GM12872 (cell line): ENCODE results near the gene AATK.

Experiments used
- CTCF ChIP-seq: IDR thresholded peaks from 3 replicates; pipeline ENCODE4 v1.5.1; 2011; ENCODE audit warnings: low read depth, mild to moderate bottlenecking, low read length, moderate library complexity; ENCODE audit not compliant: insufficient read depth

The AATK gene

DNA sequence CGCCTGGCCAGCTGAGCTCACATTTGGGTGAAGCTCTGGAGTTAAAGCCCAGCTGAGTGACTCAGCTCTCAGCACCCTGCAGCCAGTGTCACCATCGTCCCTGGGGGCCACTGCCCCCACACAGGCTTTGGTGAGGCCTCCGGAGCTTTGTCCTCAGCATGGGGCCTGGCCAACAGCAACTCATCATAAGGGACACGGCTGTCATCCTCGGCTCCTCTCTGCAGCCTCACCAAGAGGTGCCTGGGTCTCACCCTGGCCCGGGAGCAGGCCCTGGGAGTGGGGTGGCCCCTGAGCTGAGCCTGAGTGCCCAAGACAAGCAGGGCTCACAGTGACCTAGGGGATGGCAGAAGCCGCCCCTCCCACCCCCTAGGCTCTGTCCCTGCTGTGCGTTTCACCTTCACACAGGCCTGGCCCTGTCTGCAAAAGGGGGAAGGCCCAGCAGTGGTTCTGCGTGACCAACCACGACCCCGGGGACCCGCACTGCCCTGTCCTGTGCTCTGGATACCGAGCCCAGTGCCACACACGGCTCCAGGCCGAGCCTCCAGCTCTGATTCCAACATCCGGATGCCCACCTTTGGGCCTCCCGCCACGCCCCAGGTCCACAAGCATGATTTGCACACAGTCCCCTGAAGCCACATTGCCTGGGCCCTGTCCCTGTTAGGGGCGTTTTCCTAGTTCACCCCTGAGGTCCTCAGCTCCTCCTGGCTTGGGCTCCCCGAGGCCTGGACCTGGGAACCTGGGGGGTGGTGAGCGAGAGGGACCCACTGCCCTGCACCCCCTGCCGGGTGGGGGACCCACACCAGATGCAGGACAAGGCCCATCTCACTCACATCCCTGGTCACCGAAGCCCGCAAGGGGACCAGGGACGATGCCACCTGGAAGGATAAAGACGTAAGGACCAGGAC is 21.8 kb upstream of the AATK start:
- TF ChIP-seq CTCF: no peak

DNA sequence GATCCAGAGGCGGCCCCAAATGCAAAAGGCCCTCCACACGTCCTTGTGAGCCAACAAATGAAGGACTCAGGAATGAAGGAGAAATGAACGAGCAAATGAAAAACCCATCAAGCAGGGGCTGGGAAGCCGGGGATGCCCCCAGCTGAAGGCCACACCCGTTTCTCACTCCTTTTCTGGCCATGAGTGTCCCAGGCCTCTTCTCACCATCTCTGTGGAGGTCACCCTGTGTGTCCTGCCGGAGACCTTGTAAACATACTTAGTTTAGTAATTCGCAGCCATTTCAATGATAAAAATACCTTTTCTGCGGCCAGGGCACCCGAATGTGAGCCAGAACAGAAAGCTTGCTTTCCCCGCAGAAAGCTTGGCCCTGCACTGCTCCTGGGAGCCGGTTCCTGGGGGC is 21.1 kb upstream of the AATK start:
- no peak for TF ChIP-seq CTCF

GRCh38 chr17:81186203-81186602 is 20.2 kb upstream of the AATK start:
- no peak for TF ChIP-seq CTCF

- no peak for TF ChIP-seq CTCF
Observed at GRCh38 chr17:81184555-81184954, 18.5 kb upstream of the AATK start.

DNA sequence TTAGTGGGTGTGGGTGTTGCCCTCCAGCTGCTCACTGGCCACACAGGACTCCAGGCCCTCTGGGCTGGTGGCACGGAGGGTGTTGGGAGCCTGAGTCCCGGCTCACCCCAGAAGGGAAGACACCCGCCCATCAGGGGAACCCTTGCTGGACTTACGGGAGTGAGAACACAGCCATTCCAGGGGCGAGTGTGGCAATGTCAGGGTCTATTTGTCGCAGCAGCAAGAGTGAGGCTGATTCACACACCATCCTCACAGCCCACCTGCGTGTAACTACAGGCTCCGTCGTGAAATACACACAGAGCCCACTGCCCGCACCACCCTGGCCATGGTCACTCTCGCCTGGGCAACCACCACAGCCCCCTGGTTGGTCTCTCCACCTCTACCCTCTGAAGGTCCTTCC is 17.8 kb upstream of the AATK start:
- no peak for TF ChIP-seq CTCF

GRCh38 chr17:81183316-81183715 is 17.3 kb upstream of the AATK start:
- TF ChIP-seq CTCF: no peak

DNA sequence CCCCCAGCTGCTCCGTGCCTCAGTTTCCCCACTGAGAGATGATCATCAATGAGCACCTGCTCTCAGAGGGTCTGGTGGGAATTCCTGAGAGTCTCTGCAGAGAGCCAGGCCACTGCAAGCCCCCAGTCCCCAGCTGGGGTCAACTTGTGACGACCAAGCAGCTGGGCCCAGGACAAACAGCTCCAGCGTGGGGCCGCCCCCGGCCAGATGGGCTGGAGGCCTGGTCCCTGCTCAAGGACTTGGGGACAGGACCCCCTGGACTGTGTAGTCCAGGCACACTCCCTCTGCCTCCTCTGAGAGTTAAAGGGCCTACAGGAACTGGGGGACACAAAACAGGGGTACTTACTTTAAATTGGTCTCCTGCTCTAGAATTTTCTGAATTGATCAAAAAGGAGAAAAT is 16.6 kb upstream of the AATK start:
- no peak for TF ChIP-seq CTCF

DNA sequence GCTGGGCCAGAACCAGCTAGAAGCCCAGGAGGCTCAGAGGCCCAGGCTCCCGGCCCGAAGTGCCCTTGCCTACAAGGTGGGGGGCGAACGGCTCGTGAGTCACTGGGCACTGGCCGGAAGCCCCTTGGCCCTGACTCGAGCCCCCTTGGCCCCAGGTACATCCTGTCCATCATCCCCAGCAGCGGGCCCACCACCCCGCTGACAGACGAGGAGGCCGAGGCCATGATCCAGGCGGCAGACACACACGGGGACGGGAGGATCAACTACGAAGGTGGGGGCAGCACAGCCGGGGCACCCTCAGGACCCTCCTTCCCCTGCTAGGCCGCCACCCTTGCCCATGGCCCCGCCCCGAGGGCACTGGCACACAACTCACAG is 15.8 kb upstream of the AATK start:
- TF ChIP-seq CTCF: no peak
